GM18505 (cell line): ENCODE results near the gene AEN.

ENCODE experiments used
- ATAC-seq: cut with Tn5 transposase; IDR thresholded peaks from one replicate; pipeline ENCODE4 v1.9.1; 2021; ENCODE audit not compliant: unreplicated experiment
- POLR2A ChIP-seq: IDR thresholded peaks from 4 replicates; pipeline ENCODE4 v1.6.1; 2011; ENCODE audit warnings: borderline replicate concordance; ENCODE audit not compliant: insufficient read depth, insufficient read length; ENCODE audit errors: extremely low read depth

The AEN gene

GRCh38 chr15:88653200-88654064 is 32.3 kb downstream of the AEN start:
- TF ChIP-seq POLR2A: no peak
- ATAC-seq: no peak

GRCh38 chr15:88654430-88655102 is 33.4 kb downstream of the AEN start:
- ATAC-seq: no peak
- TF ChIP-seq POLR2A: no peak

GRCh38 chr15:88655103-88655553 is 34.0 kb downstream of the AEN start:
- ATAC-seq: no peak
- TF ChIP-seq POLR2A: no peak

- no peak for TF ChIP-seq POLR2A
- ATAC-seq: no peak
Observed at GRCh38 chr15:88655800-88656488, 34.8 kb downstream of the AEN start.

- TF ChIP-seq POLR2A: no peak
- peak; percentile 89 for ATAC-seq
Observed at GRCh38 chr15:88656760-88657221, 35.7 kb downstream of the AEN start.

GRCh38 chr15:88657326-88658069 is 36.4 kb downstream of the AEN start:
- no peak for ATAC-seq
- TF ChIP-seq POLR2A: no peak

- no peak for ATAC-seq
- no peak for TF ChIP-seq POLR2A
Observed at GRCh38 chr15:88658070-88658965, 37.2 kb downstream of the AEN start.

GRCh38 chr15:88658972-88659931 is 38.1 kb downstream of the AEN start:
- no peak for TF ChIP-seq POLR2A
- ATAC-seq: no peak

GRCh38 chr15:88661041-88661700 is 40.0 kb downstream of the AEN start:
- no peak for TF ChIP-seq POLR2A
- ATAC-seq: no peak

GRCh38 chr15:88661761-88662556 is 40.8 kb downstream of the AEN start:
- no peak for ATAC-seq
- no peak for TF ChIP-seq POLR2A
